NCI-H345 treated with DMSO at 0.1 percent for 48 hours (cell line): ENCODE data around the gene POU3F3.

ENCODE experiments used
- DNase-seq: peaks from one replicate; lab custom pipeline; 2025; ENCODE audit not compliant: unreplicated experiment; lab: John Stamatoyannopoulos, UW

Gene POU3F3

GRCh38 chr2:104846786-104847585 is 6.9 kb upstream of the POU3F3 start:
- no peak for DNase-seq

GRCh38 chr2:104847586-104848160 is 6.2 kb upstream of the POU3F3 start:
- no peak for DNase-seq

GRCh38 chr2:104848526-104848925 is 5.4 kb upstream of the POU3F3 start:
- no peak for DNase-seq

- DNase-seq: no peak
Observed at GRCh38 chr2:104849101-104849500, 4.8 kb upstream of the POU3F3 start.

- DNase-seq: peak; percentile 85
Observed at GRCh38 chr2:104849618-104850141, 4.2 kb upstream of the POU3F3 start.

GRCh38 chr2:104850361-104851290 is 3.3 kb upstream of the POU3F3 start:
- DNase-seq: peak; percentile 56

- peak; percentile 64 for DNase-seq
Observed at GRCh38 chr2:104851291-104852089, 2.4 kb upstream of the POU3F3 start.

- DNase-seq: peak; percentile 59
Observed at GRCh38 chr2:104852090-104852666, 1.7 kb upstream of the POU3F3 start.

GRCh38 chr2:104854498-104855220 is 744 bp downstream of the POU3F3 start:
- DNase-seq: peak; percentile 33

- DNase-seq: no peak
Observed at GRCh38 chr2:104855221-104856085, 1.5 kb downstream of the POU3F3 start.

GRCh38 chr2:104856086-104856972 is 2.4 kb downstream of the POU3F3 start:
- peak; percentile 28 for DNase-seq

- no peak for DNase-seq
Observed at GRCh38 chr2:104856973-104857261, 3.0 kb downstream of the POU3F3 start.

- peak; percentile 55 for DNase-seq
Observed at GRCh38 chr2:104857262-104858005, 3.5 kb downstream of the POU3F3 start.

- peak; percentile 57 for DNase-seq
Observed at GRCh38 chr2:104858006-104858978, 4.4 kb downstream of the POU3F3 start.

GRCh38 chr2:104859291-104859765 is 5.4 kb downstream of the POU3F3 start:
- peak; percentile 38 for DNase-seq
